Measurements from ENCODE around the gene SKIDA1.

DNA sequence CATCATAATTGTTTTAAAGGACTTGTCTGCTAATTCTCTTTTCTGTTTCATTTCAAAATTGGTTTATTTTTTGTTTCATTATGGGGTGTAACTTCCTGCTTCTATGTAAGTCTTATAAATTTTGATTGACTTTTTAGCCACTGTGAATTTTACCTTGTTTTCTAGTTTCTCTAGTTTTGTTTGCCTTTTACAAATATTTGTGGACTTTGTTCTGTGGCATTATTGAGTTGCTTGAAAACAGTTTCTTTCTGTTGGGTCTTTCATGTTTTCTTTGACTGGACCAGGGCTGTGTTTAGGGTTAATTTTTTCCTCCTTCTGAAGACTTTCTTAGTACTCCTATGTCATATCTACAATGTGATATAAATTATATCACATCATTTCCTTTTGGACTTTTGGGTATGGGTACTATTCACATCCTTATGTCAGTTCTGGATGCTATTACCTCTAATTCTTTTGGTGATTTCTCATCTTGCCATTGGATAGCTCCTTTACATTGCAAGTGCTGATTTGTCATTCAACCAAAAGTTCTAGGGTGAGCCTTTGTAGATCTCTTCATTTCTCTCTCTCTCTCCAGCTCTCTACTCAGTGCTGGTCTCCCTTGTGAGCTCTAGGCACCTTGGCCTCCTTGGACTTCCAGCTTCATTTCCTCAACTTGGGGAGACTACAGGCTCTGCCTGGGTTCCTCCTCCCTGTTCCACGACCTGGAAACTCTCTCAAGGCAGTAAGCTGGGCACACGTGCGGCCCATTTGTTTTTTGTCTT lies 45.5 kb upstream of the SKIDA1 start:
- TF ChIP-seq POLR2AphosphoS5 (IDR thresholded peaks at IDR 0.05; ENCODE audit: borderline replicate concordance, low read depth, low read length) (no peak), EZH2 (IDR thresholded peaks at IDR 0.05) (no peak)

All from SK-N-MC (cell line).